DLD1 (cell line): ENCODE results near the gene ARID1A.

ENCODE experiments used
- in situ Hi-C: cut with HindIII; loops from 2 replicates; pipeline ENCODE4 v1.10.0; 2017; ENCODE audit warnings: low sequenced_read_pairs

Gene ARID1A

DNA sequence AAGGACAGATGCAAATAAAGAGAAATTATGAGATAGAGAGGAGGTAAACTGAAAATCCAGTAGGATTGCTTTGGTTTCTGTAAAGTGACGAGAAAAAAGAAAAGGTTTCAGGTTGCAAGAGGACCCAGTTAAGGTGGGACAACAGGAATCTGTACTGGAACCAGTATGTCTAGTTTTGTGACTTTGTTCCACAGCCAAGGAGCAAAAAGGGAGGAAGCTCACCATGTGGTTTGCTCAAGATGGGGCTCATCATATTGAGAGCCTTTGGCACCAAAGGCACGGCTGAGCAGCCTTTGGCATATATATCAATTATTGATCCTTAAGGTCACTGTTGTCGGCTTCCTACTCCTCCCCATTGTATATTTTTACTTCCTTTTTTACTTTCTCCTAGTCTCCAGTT, 128.9 kb downstream of the ARID1A start:
- in situ Hi-C loops, result no loop called here

DNA sequence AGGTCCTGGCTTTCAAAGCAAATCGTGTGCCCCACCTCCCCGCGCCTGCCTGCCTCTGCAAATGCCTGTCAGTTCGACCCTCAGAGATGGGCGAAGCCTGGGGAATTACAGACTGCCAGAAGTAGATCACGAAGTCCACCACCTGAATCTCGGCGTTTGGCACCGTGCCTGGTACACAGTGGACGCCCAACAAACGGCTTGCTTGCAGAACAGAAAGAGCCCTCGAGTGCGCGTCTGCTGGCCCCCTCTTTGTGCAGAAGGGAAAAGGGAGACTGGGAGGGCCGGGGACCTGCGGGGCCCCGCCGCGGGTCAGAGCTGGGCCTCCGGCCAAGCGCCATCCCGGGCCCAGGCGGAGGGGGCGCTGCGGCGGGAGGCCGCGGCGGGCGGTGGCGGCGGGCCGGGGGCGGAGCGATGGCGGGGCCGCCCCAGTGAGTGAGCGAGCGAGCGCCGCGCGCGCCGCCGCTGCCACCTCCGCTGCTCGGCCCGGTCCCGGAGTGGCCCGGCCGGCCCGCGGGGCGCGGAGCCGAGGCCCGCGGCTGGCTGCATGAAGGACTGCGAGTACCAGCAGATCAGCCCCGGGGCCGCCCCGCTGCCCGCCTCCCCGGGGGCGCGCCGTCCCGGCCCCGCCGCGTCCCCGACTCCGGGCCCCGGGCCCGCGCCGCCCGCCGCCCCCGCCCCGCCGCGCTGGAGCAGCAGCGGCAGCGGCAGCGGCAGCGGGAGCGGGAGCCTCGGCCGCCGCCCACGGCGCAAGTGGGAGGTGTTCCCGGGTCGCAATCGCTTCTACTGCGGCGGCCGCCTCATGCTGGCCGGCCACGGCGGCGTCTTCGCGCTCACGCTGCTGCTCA, 130.7 kb downstream of the ARID1A start, which contains the start of gene ZDHHC18:
TSS of gene ZDHHC18 (plus strand) at position 428 of the 845 bp plus-strand sequence. CDS start at position 545, 117 bp downstream.
- in situ Hi-C loops, result no loop called here

DNA sequence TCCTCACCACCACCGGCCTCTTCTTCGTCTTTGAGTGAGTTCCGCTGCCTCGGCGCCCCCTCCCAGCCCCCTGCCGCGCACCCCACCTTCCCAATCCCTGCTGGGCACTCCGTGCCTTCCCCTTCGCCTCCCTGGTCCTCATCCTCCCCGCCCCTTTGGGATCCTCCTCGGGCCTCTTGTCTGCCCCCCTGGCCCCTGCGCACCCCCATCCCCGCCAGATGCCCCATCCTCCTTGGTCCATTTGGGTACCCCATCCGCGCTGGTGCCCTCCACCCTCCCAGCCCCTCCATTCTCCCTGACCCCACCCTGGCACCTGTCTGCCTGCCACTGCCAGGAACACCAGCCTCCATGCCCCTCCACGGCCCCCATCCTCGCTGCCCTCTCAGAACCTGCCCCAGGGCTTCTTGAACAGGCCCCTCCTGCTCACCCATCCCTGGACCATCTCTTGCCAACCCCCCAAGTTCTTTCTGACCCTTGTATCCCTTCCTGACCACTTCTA, 131.3 kb downstream of the ARID1A start:
- in situ Hi-C loops, result no loop called here

DNA sequence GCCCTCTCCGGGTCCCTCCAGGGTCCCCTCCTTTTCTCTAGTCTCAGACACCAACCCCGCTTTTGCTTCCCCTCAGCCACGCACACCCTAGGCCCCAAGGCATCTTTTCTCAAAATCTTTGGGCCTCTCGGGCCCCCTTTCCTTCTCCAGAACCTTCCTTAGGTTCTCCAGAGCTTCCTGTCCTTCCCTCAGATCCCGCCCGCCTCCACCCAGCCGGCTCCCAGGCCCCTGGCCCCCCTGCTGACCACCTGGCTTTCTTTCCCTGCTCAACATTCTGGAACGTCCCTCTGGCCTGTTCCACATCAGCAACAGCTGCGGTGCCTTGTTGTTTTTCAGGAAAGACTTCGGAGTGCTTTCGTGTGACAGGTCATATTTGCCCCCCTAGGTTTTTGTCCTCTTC, 131.8 kb downstream of the ARID1A start:
- in situ Hi-C loops, result no loop called here

DNA sequence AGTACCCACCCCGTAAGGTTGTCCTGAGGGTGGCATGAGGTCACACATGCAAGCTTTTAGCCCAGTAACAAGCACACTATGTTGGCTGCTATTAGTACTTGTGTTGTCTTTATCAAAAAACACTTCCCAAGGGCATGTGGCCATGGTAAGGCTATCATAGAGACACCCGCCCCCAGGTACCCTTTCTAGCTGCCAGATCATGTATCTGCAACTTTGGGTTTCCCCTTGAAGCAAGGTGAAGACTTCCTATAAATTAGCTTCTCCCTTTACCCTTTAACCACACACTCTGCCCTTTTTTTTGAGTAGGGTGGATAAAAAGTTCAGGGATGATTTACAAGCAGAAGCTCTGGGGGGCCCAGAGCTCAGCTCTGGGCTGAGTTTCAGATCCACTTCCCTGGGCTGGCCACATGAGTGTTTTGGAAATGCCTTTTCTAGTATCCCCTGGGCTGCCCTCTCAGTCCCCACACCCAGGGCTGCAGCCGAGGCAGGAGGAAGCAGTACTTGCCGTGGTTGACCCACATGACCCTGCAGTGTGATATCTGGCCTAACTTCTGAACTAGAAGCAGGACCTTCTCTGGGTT, 132.7 kb downstream of the ARID1A start:
- in situ Hi-C loops, result no loop called here

DNA sequence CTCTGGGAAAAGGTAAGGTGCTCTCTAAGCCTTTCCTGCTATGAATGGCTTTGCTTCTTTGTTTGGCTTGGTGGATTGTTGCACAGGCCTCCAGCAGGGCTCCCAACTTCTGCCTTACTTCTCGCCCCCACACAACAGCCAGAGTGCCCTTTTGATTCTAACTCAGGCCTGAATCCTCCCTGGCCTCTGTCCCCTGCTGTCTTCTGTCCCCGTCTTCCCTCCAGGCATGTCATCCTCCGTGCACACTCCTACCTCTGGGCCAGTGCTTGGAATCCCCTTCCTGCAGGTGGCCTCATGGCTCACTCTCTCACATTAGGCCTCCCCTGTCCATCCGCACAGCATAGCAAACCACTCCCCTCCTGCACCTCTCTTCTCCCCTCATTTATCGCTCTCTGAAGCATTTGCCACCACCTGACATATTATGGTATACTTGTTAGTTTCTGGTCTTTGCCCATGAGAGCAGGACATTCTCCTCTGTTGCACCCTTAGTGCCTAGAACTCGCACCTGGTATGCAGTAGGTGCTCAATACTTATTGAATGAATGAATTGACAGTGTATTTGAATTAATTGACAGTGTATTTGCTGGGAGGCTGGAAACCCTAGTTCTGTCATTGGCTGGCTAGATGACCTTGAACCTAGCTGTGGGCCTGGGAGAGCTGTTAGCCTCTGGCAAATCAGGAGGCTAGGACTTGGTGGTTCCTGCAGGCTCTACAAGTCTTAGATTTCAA, 133.5 kb downstream of the ARID1A start:
- in situ Hi-C loops, result no loop called here

DNA sequence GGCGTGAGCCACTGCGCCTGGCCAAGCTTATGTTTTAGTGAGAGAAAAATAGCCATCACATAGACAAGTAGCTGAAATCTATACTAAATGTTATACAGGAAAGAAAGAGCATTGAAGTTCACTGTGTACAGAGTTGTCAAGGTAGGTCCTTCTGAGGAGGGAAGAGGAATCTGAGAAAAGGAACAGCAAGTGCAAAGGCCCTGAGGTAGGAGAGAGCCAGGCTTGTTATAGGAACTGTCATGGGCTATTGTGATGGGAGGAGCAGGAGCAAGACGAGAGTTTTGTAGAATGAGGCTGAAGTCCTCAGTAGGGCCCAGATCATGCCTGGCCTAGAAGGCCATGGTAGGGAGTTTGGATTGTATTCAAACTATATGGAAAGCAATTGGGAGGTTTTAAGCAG, 135.2 kb downstream of the ARID1A start:
- in situ Hi-C loops, result loop anchor here (5.0 kb wide), 1 partner anchor 51 kb away; no protein-coding TSS in a partner anchor
